ENCODE results near the gene ZFP36L2. TPM values are rescaled to one million over a fixed set of nuclear protein-coding genes. Genes with fewer than 3 reads are reported as not detected.

Gene ZFP36L2, protein sequence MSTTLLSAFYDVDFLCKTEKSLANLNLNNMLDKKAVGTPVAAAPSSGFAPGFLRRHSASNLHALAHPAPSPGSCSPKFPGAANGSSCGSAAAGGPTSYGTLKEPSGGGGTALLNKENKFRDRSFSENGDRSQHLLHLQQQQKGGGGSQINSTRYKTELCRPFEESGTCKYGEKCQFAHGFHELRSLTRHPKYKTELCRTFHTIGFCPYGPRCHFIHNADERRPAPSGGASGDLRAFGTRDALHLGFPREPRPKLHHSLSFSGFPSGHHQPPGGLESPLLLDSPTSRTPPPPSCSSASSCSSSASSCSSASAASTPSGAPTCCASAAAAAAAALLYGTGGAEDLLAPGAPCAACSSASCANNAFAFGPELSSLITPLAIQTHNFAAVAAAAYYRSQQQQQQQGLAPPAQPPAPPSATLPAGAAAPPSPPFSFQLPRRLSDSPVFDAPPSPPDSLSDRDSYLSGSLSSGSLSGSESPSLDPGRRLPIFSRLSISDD
- polyA plus RNA-seq (ENCODE audit: low read depth in 6 of 6): 100 to 1,000 TPM; 125 to 367 (median 188) TPM

GRCh38 chr2:43226558-43226954 is at the start of gene ZFP36L2:
Gene ZFP36L2, minus strand, starts transcription at chr2:43226606. Its CDS starts 291 bp downstream, at chr2:43226315.
- H3K4me3 Mint-ChIP-seq: peak within 1 kb of the TSS; percentile 73 to 99 (median 94)
- ATAC-seq (ENCODE audit: low read depth in 2 of 2): peak; percentile 71 to 73
- H3K9me3 Mint-ChIP-seq: peaks cover 0 to 3% (median 0%) of the 10 kb centered on the region in 7 donors
- peaks cover 35 to 53% (median 42%) of the 10 kb centered on the region in 3 donors for H3K4me1 Mint-ChIP-seq
- peak within 1 kb of the TSS; percentile 91 to 99 (median 96) for H3K27ac Mint-ChIP-seq
- peak; percentile 98 for DNase-seq
- no peaks in the 10 kb centered on the region for H3K27me3 Mint-ChIP-seq
- H3K36me3 Mint-ChIP-seq: peaks cover 18 to 24% of the 10 kb centered on the region in 2 donors

- no peaks in the 10 kb centered on the region for H3K9me3 Mint-ChIP-seq
- no peak for DNase-seq
- peak overlapping the region in 1 of 8 donors; percentile 39 for H3K4me3 Mint-ChIP-seq
- no peak for ATAC-seq (ENCODE audit: low read depth in 2 of 2)
- peaks cover 7 to 37% of the 10 kb centered on the region in 2 donors for H3K36me3 Mint-ChIP-seq
- H3K4me1 Mint-ChIP-seq: peaks cover 0 to 8% (median 6%) of the 10 kb centered on the region in 3 donors
- H3K27ac Mint-ChIP-seq: no peak overlapping the region
- H3K27me3 Mint-ChIP-seq: no peaks in the 10 kb centered on the region
These were observed 48.3 kb upstream of the ZFP36L2 start for GRCh38 chr2:43274721-43275120.

DNA sequence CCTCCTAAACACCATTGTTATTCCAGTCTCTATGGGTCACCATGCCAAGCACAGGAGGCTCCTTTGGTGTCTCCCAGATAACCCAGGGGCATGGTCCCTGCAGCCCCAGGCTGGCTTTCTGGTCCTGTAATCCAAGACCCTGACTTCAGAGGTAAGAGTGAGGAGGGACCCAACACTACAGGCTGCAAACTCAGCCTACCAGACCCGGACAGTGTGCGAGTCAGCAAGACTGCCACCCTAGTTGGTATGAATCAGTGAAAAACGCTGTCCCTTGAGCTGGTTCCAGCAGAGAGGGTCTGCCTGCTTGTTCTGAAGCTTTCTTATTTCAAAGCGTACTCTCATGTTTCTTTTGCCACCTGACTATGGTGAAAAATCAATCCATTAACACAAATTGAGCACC is 47.6 kb upstream of the ZFP36L2 start:
- Mint-ChIP-seq H3K27me3 (no peaks in the 10 kb centered on the region), H3K27ac (peak overlapping the region in 1 of 6 donors; percentile 24), H3K36me3 (peaks cover 4 to 35% of the 10 kb centered on the region in 2 donors), H3K4me1 (peaks cover 0 to 8% (median 4%) of the 10 kb centered on the region in 3 donors), H3K9me3 (no peaks in the 10 kb centered on the region), H3K4me3 (no peak overlapping the region)
- no peak for ATAC-seq (ENCODE audit: low read depth in 2 of 2)
- no peak for DNase-seq

DNA sequence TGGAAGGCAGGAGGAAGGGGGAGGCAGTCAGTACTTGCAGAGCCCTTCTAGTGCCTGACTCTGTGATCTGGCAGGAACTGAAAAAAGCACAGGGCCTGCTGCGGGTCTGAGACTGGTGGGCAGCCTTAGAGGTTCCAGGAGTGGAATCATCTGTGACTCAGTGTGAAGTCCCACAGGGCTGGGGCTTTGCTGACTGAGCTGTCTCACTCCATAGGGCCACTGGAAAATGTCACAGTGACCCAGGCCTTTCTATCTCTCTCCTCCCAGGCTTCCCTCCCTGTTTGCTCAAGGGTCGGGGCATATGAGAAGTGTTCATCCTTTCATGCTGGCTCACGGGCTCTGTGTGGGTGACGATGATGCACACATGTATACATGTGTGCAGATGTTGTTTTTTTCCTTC is 47.1 kb upstream of the ZFP36L2 start:
- Mint-ChIP-seq H3K4me3 (no peak overlapping the region), H3K36me3 (peaks cover 4 to 35% of the 10 kb centered on the region in 2 donors), H3K9me3 (no peaks in the 10 kb centered on the region), H3K4me1 (peaks cover 0 to 8% (median 0%) of the 10 kb centered on the region in 3 donors), H3K27me3 (no peaks in the 10 kb centered on the region), H3K27ac (peak overlapping the region in 2 of 6 donors; percentile 24 to 73)
- ATAC-seq (ENCODE audit: low read depth in 2 of 2): no peak
- DNase-seq: no peak

GRCh38 chr2:43270930-43271615 is 44.7 kb upstream of the ZFP36L2 start:
- H3K4me1 Mint-ChIP-seq: peaks cover 0 to 3% (median 0%) of the 10 kb centered on the region in 3 donors
- no peaks in the 10 kb centered on the region for H3K27me3 Mint-ChIP-seq
- peak overlapping the region in 1 of 6 donors; percentile 17 for H3K27ac Mint-ChIP-seq
- ATAC-seq (ENCODE audit: low read depth in 2 of 2): no peak
- H3K9me3 Mint-ChIP-seq: no peaks in the 10 kb centered on the region
- DNase-seq: no peak
- peaks cover 16 to 35% of the 10 kb centered on the region in 2 donors for H3K36me3 Mint-ChIP-seq
- H3K4me3 Mint-ChIP-seq: no peak overlapping the region

DNA sequence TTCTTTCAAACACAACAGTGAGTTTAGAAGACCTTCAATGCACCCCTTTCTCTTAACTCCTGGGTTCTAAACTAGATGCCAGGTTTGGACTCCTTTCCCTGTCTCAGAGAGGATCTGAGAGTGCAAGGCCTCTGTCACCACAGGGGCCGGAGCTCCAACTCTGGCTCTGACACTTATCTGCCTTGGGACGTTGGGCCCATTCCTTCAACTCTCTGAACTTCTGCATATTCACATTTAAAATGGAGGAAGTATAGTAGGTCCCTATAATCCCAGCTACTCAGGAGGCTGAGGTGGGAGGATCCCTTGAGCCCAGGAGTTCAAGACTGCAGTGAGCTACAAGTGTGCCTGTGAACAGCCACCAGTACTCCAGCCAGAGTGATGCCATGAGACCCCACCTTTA is 44.1 kb upstream of the ZFP36L2 start:
- DNase-seq (no peak), ATAC-seq (ENCODE audit: low read depth in 2 of 2) (no peak)
- Mint-ChIP-seq H3K27ac (peak overlapping the region in 2 of 6 donors; percentile 1 to 28), H3K9me3 (no peaks in the 10 kb centered on the region), H3K36me3 (peaks cover 16 to 35% of the 10 kb centered on the region in 2 donors), H3K4me1 (peaks cover 0 to 3% (median 0%) of the 10 kb centered on the region in 3 donors), H3K27me3 (no peaks in the 10 kb centered on the region), H3K4me3 (no peak overlapping the region)

DNA sequence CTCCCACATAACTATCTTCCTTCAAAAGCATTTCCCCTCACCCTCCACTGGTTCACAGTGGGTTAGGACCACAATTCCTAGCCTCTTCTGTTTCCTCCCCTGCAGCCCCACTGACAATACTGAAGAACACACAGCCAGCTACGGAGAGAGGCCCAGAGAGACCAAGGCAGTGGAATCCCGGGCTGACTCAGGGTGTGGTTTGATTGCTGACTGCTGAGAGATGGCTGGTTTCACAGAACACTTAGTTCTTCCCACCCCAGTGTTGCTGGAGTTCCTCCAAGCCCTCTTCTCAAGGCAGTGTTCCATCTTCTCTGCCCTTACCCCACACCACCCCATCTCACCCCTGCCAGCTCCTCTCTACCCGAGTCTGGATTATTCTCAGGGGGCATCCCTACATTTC is 43.3 kb upstream of the ZFP36L2 start:
- peaks cover 16 to 36% of the 10 kb centered on the region in 2 donors for H3K36me3 Mint-ChIP-seq
- DNase-seq (no peak), ATAC-seq (ENCODE audit: low read depth in 2 of 2) (no peak)
- peak overlapping the region in 1 of 6 donors; percentile 28 for H3K27ac Mint-ChIP-seq
- H3K9me3 Mint-ChIP-seq: no peaks in the 10 kb centered on the region
- H3K4me3 Mint-ChIP-seq: no peak overlapping the region
- H3K4me1 Mint-ChIP-seq: peaks cover 0 to 3% (median 0%) of the 10 kb centered on the region in 3 donors
- H3K27me3 Mint-ChIP-seq: no peaks in the 10 kb centered on the region

GRCh38 chr2:43269074-43269572 is 42.7 kb upstream of the ZFP36L2 start:
- Mint-ChIP-seq H3K27me3 (no peaks in the 10 kb centered on the region), H3K9me3 (no peaks in the 10 kb centered on the region), H3K27ac (peak overlapping the region in 1 of 6 donors; percentile 31), H3K4me3 (no peak overlapping the region), H3K4me1 (peaks cover 0 to 3% (median 0%) of the 10 kb centered on the region in 3 donors), H3K36me3 (peaks cover 11 to 37% of the 10 kb centered on the region in 2 donors)
- no peak for DNase-seq
- no peak for ATAC-seq (ENCODE audit: low read depth in 2 of 2)

- Mint-ChIP-seq H3K4me3 (no peak overlapping the region), H3K4me1 (peaks cover 0 to 3% (median 0%) of the 10 kb centered on the region in 3 donors), H3K9me3 (no peaks in the 10 kb centered on the region), H3K27ac (peak overlapping the region in 2 of 6 donors; percentile 31 to 87), H3K27me3 (no peaks in the 10 kb centered on the region), H3K36me3 (peaks cover 11 to 38% of the 10 kb centered on the region in 2 donors)
- ATAC-seq (ENCODE audit: low read depth in 2 of 2): no peak
- DNase-seq: no peak
These were observed 41.9 kb upstream of the ZFP36L2 start for GRCh38 chr2:43268066-43268953.

GRCh38 chr2:43267381-43267780 is 41.0 kb upstream of the ZFP36L2 start:
- no peak overlapping the region for H3K4me3 Mint-ChIP-seq
- H3K4me1 Mint-ChIP-seq: peaks cover 0 to 3% (median 0%) of the 10 kb centered on the region in 3 donors
- H3K36me3 Mint-ChIP-seq: peaks cover 17 to 46% of the 10 kb centered on the region in 2 donors
- peak overlapping the region in 1 of 6 donors; percentile 24 for H3K27ac Mint-ChIP-seq
- H3K27me3 Mint-ChIP-seq: no peaks in the 10 kb centered on the region
- no peak for DNase-seq
- no peaks in the 10 kb centered on the region for H3K9me3 Mint-ChIP-seq
- no peak for ATAC-seq (ENCODE audit: low read depth in 2 of 2)

DNA sequence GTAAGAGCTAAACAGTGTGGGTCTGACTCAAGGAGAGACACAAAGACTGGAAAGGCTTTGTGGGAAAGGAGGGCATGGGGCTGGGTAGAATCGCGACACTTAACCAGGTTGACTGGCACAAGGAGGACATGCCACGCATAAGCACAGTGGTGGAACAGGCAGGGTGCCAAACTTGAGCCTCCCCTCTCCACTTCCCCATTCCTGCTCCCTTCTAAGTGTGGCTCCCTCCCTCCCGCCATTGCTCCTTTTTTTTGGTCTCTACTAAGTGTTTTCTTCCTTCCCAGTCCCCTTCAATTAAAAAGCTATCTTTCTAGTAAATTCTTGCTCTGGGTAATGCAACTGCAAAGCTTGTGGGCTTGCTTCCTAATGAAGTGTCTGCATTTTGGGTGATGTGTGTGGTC is 40.3 kb upstream of the ZFP36L2 start:
- DNase-seq (no peak), ATAC-seq (ENCODE audit: low read depth in 2 of 2) (no peak)
- Mint-ChIP-seq H3K4me1 (peaks cover 0 to 3% (median 0%) of the 10 kb centered on the region in 3 donors), H3K36me3 (peaks cover 17 to 46% of the 10 kb centered on the region in 2 donors), H3K4me3 (no peak overlapping the region), H3K27ac (no peak overlapping the region), H3K27me3 (no peaks in the 10 kb centered on the region), H3K9me3 (no peaks in the 10 kb centered on the region)

- H3K4me1 Mint-ChIP-seq: peaks cover 0 to 3% (median 0%) of the 10 kb centered on the region in 3 donors
- DNase-seq: no peak
- no peaks in the 10 kb centered on the region for H3K27me3 Mint-ChIP-seq
- peaks cover 17 to 44% of the 10 kb centered on the region in 2 donors for H3K36me3 Mint-ChIP-seq
- H3K27ac Mint-ChIP-seq: peak overlapping the region in 1 of 6 donors; percentile 71
- H3K9me3 Mint-ChIP-seq: no peaks in the 10 kb centered on the region
- no peak overlapping the region for H3K4me3 Mint-ChIP-seq
- ATAC-seq (ENCODE audit: low read depth in 2 of 2): no peak
These were observed 39.0 kb upstream of the ZFP36L2 start for GRCh38 chr2:43265421-43265820.
